ENCODE data around the gene TSTD2.

- TF ChIP-seq CTCF (IDR thresholded peaks at IDR 0.05) = no peak
- no peak for TF ChIP-seq POLR2A (IDR thresholded peaks at IDR 0.05)
These were observed 71.7 kb downstream of the TSTD2 start for GRCh38 chr9:97561501-97561900.

Measured in adrenal gland (tissue), 5 donors.